Endothelial cell (in vitro differentiated cells): Measurements from ENCODE around the gene ANKRD13D. TPM values are rescaled to one million over a fixed set of nuclear protein-coding genes. Genes with fewer than 3 reads are reported as not detected.

Source experiments
- DNase-seq: peaks from one replicate; pipeline ENCODE4 v3.0.0; 2021; ENCODE audit warnings: low spot score
- H3K27ac Mint-ChIP-seq: one replicate; pipeline ENCODE4 v1.8.0; 2021; ENCODE audit warnings: mixed read lengths, inconsistent platforms; ENCODE audit not compliant: unreplicated experiment
- H3K27me3 Mint-ChIP-seq: one replicate; pipeline ENCODE4 v1.8.0; 2021; ENCODE audit warnings: mild to moderate bottlenecking, moderate library complexity, mixed read lengths, inconsistent platforms; ENCODE audit not compliant: unreplicated experiment
- H3K36me3 Mint-ChIP-seq: one replicate; pipeline ENCODE4 v1.8.0; 2021; ENCODE audit warnings: mild to moderate bottlenecking, low read depth, mixed read lengths, inconsistent platforms; ENCODE audit not compliant: unreplicated experiment
- H3K4me1 Mint-ChIP-seq: one replicate; pipeline ENCODE4 v1.8.0; 2021; ENCODE audit warnings: mild to moderate bottlenecking, mixed read lengths, inconsistent platforms; ENCODE audit not compliant: unreplicated experiment
- H3K4me3 Mint-ChIP-seq: one replicate; pipeline ENCODE4 v1.8.0; 2021; ENCODE audit warnings: mild to moderate bottlenecking, mixed read lengths, inconsistent platforms; ENCODE audit not compliant: unreplicated experiment
- H3K9me3 Mint-ChIP-seq: one replicate; pipeline ENCODE4 v1.8.0; 2021; ENCODE audit warnings: mixed read lengths, inconsistent platforms; ENCODE audit not compliant: unreplicated experiment
- total RNA-seq: library from RNA; stranded (reverse); fragmentation: NEBNext Ultra II Directional; extraction: Animal tissue kit (Norgen Biotek cat#: 25700); gene quantifications from one replicate; pipeline ENCODE4 v1.2.1, GENCODE V29; 2021; ENCODE audit not compliant: unreplicated experiment
- TF ChIP-seq, protein P1 (sequence below): fragments of 200-600 bp; sonication (generic); IDR thresholded peaks from one replicate; pipeline ENCODE4 v1.5.0; 2021; ENCODE audit warnings: antibody characterized with exemption; ENCODE audit not compliant: unreplicated experiment

Gene ANKRD13D
- total RNA-seq, 1 donor from 2014 or later = 65.1 TPM

DNA sequence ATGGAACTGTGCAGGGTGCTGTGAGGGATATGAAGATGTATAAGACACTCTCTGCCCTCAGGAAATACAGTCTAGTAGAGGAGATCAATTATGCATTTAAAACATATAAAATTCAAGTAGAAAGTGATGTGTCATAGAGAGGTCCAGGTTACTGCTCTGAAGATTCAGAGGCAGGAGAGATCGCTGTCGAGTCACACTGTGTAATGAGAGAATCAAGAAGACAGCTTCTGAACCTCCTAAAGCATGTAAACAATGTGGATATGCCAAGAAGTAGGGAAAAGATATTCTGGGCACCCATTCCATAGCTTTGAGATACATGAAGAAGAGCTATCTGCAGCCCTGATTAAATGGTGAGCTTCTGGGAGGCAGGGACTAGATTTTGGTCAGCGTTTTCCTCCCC, 30.9 kb downstream of the ANKRD13D start:
- no peak overlapping the region for H3K4me3 Mint-ChIP-seq
- H3K4me1 Mint-ChIP-seq = peaks cover 7% of the 10 kb centered on the region
- DNase-seq = no peak
- no peak overlapping the region for H3K27ac Mint-ChIP-seq
- TF ChIP-seq, protein P1, sequence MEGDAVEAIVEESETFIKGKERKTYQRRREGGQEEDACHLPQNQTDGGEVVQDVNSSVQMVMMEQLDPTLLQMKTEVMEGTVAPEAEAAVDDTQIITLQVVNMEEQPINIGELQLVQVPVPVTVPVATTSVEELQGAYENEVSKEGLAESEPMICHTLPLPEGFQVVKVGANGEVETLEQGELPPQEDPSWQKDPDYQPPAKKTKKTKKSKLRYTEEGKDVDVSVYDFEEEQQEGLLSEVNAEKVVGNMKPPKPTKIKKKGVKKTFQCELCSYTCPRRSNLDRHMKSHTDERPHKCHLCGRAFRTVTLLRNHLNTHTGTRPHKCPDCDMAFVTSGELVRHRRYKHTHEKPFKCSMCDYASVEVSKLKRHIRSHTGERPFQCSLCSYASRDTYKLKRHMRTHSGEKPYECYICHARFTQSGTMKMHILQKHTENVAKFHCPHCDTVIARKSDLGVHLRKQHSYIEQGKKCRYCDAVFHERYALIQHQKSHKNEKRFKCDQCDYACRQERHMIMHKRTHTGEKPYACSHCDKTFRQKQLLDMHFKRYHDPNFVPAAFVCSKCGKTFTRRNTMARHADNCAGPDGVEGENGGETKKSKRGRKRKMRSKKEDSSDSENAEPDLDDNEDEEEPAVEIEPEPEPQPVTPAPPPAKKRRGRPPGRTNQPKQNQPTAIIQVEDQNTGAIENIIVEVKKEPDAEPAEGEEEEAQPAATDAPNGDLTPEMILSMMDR = no peak
- H3K36me3 Mint-ChIP-seq = no peaks in the 10 kb centered on the region
- no peaks in the 10 kb centered on the region for H3K9me3 Mint-ChIP-seq
- H3K27me3 Mint-ChIP-seq = peaks cover 20% of the 10 kb centered on the region

DNA sequence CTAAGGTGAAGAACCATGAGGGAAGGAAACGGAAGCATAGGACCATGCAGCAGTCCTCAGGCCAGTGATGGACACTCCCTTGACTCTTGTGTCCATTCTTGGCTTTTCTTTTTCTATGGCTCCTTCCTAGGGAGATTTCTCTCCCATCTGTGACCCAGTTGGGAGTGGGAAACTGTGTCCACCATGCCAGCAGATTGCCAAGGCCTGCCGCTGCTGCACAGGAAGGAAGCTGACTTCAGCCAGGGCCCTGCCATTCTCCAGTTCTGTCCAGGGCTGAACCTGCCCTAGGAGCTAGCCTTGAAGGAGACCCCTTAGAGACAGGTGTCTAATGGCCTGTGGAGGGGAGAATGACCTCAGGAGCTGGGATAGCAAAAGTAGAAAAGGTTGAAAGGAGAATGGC, 31.6 kb downstream of the ANKRD13D start:
- Mint-ChIP-seq H3K4me1 (peaks cover 7% of the 10 kb centered on the region), H3K4me3 (no peak overlapping the region), H3K9me3 (no peaks in the 10 kb centered on the region), H3K27me3 (peaks cover 14% of the 10 kb centered on the region), H3K36me3 (no peaks in the 10 kb centered on the region), H3K27ac (no peak overlapping the region)
- TF ChIP-seq, protein P1 = no peak
- DNase-seq = no peak

DNA sequence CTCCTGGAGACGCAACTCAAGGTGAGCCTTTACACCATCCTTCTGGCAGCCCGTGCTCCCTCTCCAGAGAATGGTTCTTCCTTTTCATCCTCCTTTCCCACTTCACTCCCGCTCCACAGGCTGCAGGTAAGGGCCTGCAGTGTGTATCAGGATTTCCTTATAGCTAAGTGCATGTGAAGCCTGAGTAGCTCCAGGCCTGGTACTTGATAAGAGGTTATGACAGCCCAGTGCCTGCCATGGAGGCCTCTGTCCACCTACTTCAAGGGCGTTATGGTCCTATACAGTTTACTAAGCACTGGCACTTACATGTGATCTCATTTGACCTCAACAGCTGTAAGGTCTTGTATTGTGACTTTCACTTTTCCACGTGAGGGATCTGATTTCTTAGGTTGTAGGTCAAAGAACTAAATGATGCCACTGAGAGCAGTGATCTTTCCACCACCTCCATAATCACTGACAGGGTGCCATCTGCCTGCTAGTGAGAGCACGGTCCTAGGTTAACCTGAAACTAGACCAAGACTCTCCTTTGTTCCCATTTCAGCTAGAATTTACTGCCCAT, 32.3 kb downstream of the ANKRD13D start:
- no peak for DNase-seq
- TF ChIP-seq, protein P1 = no peak
- H3K27me3 Mint-ChIP-seq = peaks cover 14% of the 10 kb centered on the region
- no peaks in the 10 kb centered on the region for H3K36me3 Mint-ChIP-seq
- no peak overlapping the region for H3K4me3 Mint-ChIP-seq
- peaks cover 7% of the 10 kb centered on the region for H3K4me1 Mint-ChIP-seq
- H3K9me3 Mint-ChIP-seq = no peaks in the 10 kb centered on the region
- H3K27ac Mint-ChIP-seq = no peak overlapping the region

DNA sequence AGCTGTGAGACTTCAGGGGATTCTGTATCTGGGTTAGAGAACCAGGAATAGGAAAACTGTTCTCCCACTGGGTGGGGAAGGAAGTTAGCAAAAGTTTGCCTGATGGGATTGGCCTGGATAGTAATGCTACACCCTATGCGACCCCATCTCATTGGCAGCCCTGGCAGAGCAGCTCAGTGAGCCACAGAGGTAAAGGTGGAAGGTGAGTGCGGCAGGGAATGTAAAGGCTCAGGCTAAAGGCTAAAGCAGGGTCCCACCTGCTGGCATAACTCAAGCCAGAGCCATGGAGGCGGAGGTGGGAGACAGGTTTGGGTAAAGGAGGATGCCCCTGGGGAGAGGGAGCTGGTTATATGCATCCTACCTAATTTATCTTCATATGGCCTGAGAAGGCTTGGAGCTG, 32.9 kb downstream of the ANKRD13D start:
- DNase-seq = no peak
- Mint-ChIP-seq H3K36me3 (no peaks in the 10 kb centered on the region), H3K4me3 (no peak overlapping the region), H3K4me1 (peaks cover 7% of the 10 kb centered on the region), H3K27me3 (peaks cover 14% of the 10 kb centered on the region), H3K27ac (no peak overlapping the region), H3K9me3 (no peaks in the 10 kb centered on the region)
- TF ChIP-seq, protein P1 = no peak

DNA sequence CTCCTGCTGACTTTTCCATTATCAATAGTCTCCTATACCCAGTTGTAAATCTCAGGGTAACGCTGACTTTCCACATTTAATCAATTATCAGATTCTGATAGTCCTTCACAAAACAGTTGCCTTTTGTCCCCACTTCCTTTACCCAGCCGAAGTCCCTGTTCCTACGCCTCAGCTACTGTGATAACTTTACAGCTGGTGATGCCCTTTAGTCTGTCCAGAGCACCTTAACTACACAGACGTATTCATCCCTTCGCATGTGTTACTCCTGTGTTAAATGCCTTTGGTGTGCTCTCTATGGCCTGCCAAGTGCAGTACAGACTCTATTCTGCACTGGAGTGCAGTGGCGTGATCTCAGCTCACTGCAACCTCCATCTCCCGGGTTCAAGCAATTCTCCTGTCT, 34.4 kb downstream of the ANKRD13D start:
- Mint-ChIP-seq H3K9me3 (no peaks in the 10 kb centered on the region), H3K27me3 (peaks cover 10% of the 10 kb centered on the region), H3K4me1 (peaks cover 3% of the 10 kb centered on the region), H3K27ac (no peak overlapping the region), H3K36me3 (no peaks in the 10 kb centered on the region), H3K4me3 (no peak overlapping the region)
- TF ChIP-seq, protein P1 = no peak
- DNase-seq = no peak
